ENCODE data around the gene PCCA. TPM values are rescaled to one million over a fixed set of nuclear protein-coding genes. Genes with fewer than 3 reads are reported as not detected.

Gene PCCA
- total and polyA plus RNA-seq, 4 donors, result 30.1 to 160 (median 76.3) TPM

- no peak for TF ChIP-seq REST (IDR thresholded peaks at IDR 0.05)
- no peak for TF ChIP-seq GABPA (IDR thresholded peaks at IDR 0.05 in 1 of 2, conservative IDR thresholded peaks at IDR 0.05 in 1 of 2)
Observed at GRCh38 chr13:100447831-100448230, 358.9 kb downstream of the PCCA start (continued).

- no peaks in the 10 kb centered on the region for H3K9me3 ChIP-seq (ENCODE audit: control insufficient read depth in 4 of 4, low read length in 3 of 4)
- TF ChIP-seq ZBTB33 (IDR thresholded peaks at IDR 0.05), result no peak
- TF ChIP-seq TAF1 (conservative IDR thresholded peaks at IDR 0.05), result no peak
- TF ChIP-seq MAX (IDR thresholded peaks at IDR 0.05), result no peak
- no peak for TF ChIP-seq FOXA2 (IDR thresholded peaks at IDR 0.05)
- no peak for TF ChIP-seq HNF4G (IDR thresholded peaks at IDR 0.05)
- TF ChIP-seq EGR1 (IDR thresholded peaks at IDR 0.05; ENCODE audit: low read depth in 2 of 2), result no peak
- no peak for TF ChIP-seq SP1 (IDR thresholded peaks at IDR 0.05)
- no peak for TF ChIP-seq REST (IDR thresholded peaks at IDR 0.05)
- no peak for TF ChIP-seq RXRA (IDR thresholded peaks at IDR 0.05)
- no peak for TF ChIP-seq HNF4A (conservative IDR thresholded peaks at IDR 0.05)
- no peak for TF ChIP-seq YY1 (IDR thresholded peaks at IDR 0.05)
- no peak for TF ChIP-seq CTCF (IDR thresholded peaks at IDR 0.05; ENCODE audit: low read depth, low read length, missing input control)
- no peak for TF ChIP-seq JUND (IDR thresholded peaks at IDR 0.05)
- no peak for TF ChIP-seq NR2F2 (IDR thresholded peaks at IDR 0.05)
- TF ChIP-seq ATF3 (IDR thresholded peaks at IDR 0.05), result no peak
- TF ChIP-seq GABPA (IDR thresholded peaks at IDR 0.05 in 1 of 2, conservative IDR thresholded peaks at IDR 0.05 in 1 of 2), result no peak
- 95% methylated on average over 2 of the region's 2 CpGs for WGBS
Observed at GRCh38 chr13:100451923-100452322, 363.0 kb downstream of the PCCA start.

More at GRCh38 chr13:100451923-100452322, 363.0 kb downstream of the PCCA start:
- no peak for DNase-seq (ENCODE audit: low spot score)
- Histone ChIP-seq H3K4me1 (ENCODE audit: control insufficient read depth in 4 of 4, insufficient read depth in 4 of 4, low read length in 3 of 4) (no peaks in the 10 kb centered on the region), H3K27me3 (ENCODE audit: control insufficient read depth in 4 of 4, insufficient read depth in 4 of 4, low read length in 3 of 4) (no peaks in the 10 kb centered on the region), H3K36me3 (ENCODE audit: control insufficient read depth in 4 of 4, insufficient read depth in 3 of 4, low read depth in 1 of 4, low read length in 3 of 4) (peaks cover 0 to 8% (median 0%) of the 10 kb centered on the region in 4 donors), H3K9ac (ENCODE audit: low read depth in 1 of 2, low read length in 2 of 2) (no peak overlapping the region), H3K4me3 (ENCODE audit: low read depth in 1 of 3, low read length in 3 of 3) (no peak overlapping the region), H3K27ac (ENCODE audit: low read depth in 1 of 2, low read length in 2 of 2) (no peak overlapping the region)

All from liver (tissue), 9 donors.